Vagina (tissue), 2 donors: ENCODE measurements around the gene ZNF436. TPM values are rescaled to one million over a fixed set of nuclear protein-coding genes. Genes with fewer than 3 reads are reported as not detected.
"Not testable (repeated sequence)": the region's sequence is repeated elsewhere in the genome, so short reads cannot be mapped to it uniquely, and the experiment has no call there.

Source experiments
- DNase-seq, 2 donors: peaks; one replicate each; pipeline ENCODE4 v3.0.0-alpha.2; 2017; ENCODE audit errors: extremely low spot score in 2 of 2
- H3K27ac ChIP-seq: fragments of 200-600 bp; sonication (generic); one replicate; pipeline ENCODE4 v1.5.1; 2019
- H3K27me3 ChIP-seq: fragments of 200-600 bp; sonication (generic); one replicate; pipeline ENCODE4 v1.5.1; 2019
- H3K36me3 ChIP-seq, 2 donors: fragments of 200-600 bp; sonication (generic); one replicate each; pipeline ENCODE4 v1.5.1; 2017 to 2019
- H3K4me1 ChIP-seq: fragments of 200-600 bp; sonication (generic); one replicate; pipeline ENCODE4 v1.5.1; 2019
- H3K4me3 ChIP-seq, 2 donors: fragments of 200-600 bp; sonication (generic); 1 replicate in 1 of 2; 2 replicates in 1 of 2; pipeline ENCODE4 v1.5.1; 2016 to 2019
- H3K9me3 ChIP-seq: fragments of 200-600 bp; sonication (generic); one replicate; pipeline ENCODE4 v1.5.1; 2019
- CTCF ChIP-seq, 3 experiments: fragments of 450-650 bp in 2 of 3; fragments of 200-600 bp in 1 of 3; sonication (generic) in 1 of 3; IDR thresholded peaks; one replicate each; pipeline ENCODE4 v1.5.1; 2017 to 2019; ENCODE audit warnings: antibody characterized with exemption in 3 of 3, mild to moderate bottlenecking in 2 of 3, moderate library complexity in 2 of 3
- POLR2A ChIP-seq, 2 donors: fragments of 450-650 bp; IDR thresholded peaks; one replicate each; pipeline ENCODE4 v1.6.1; 2017; ENCODE audit warnings: antibody characterized with exemption in 2 of 2, mild to moderate bottlenecking in 2 of 2, moderate library complexity in 2 of 2
- POLR2AphosphoS5 ChIP-seq, 2 donors: sonication (generic); formaldehyde crosslinking; IDR thresholded peaks; one replicate each; pipeline ENCODE4 v1.9.0; 2017; ENCODE audit warnings: antibody characterized with exemption in 2 of 2, mild to moderate bottlenecking in 2 of 2, low read depth in 1 of 2; ENCODE audit not compliant: insufficient read depth in 1 of 2
- intact Hi-C: fragments of 100-400 bp; cut with DNase I; formaldehyde crosslinking; loops from one replicate; pipeline ENCODE4 v1.15.1; 2023
- total RNA-seq: library from RNA; depleted of rRNA; stranded (reverse); fragments of >200 nt; gene quantifications from one replicate; pipeline ENCODE4 v1.2.3, GENCODE V29; 2016

ZNF436 gene
- total RNA-seq, 1 donor from 2014 or later: 20.9 TPM

- no peaks in the 10 kb centered on the region for H3K9me3 ChIP-seq
- TF ChIP-seq POLR2A (IDR thresholded peaks at IDR 0.05) (no peak), CTCF (IDR thresholded peaks at IDR 0.05) (no peak), POLR2AphosphoS5 (IDR thresholded peaks at IDR 0.05; ENCODE audit: insufficient read depth in 1 of 2, low read depth in 1 of 2) (no peak)
- DNase-seq: no peak
- H3K27ac ChIP-seq: peak overlapping the region; percentile 52
- no peaks in the 10 kb centered on the region for H3K27me3 ChIP-seq
- no peak overlapping the region for H3K4me3 ChIP-seq
- peaks cover 22% of the 10 kb centered on the region for H3K4me1 ChIP-seq
- intact Hi-C loops: no loop called here
- H3K36me3 ChIP-seq: peaks cover 4 to 52% of the 10 kb centered on the region in 2 donors
Observed at GRCh38 chr1:23331713-23332112, 37.9 kb downstream of the ZNF436 start.

GRCh38 chr1:23330846-23331245, 38.8 kb downstream of the ZNF436 start:
- Histone ChIP-seq H3K4me3 (no peak overlapping the region), H3K27ac (peak overlapping the region; percentile 27), H3K4me1 (peaks cover 22% of the 10 kb centered on the region), H3K36me3 (peaks cover 4 to 49% of the 10 kb centered on the region in 2 donors), H3K27me3 (no peaks in the 10 kb centered on the region), H3K9me3 (no peaks in the 10 kb centered on the region)
- DNase-seq: no peak
- peak in 1 of 2 donors; percentile 12 for TF ChIP-seq POLR2AphosphoS5 (IDR thresholded peaks at IDR 0.05; ENCODE audit: insufficient read depth in 1 of 2, low read depth in 1 of 2)
- TF ChIP-seq CTCF (IDR thresholded peaks at IDR 0.05): no peak
- intact Hi-C loops: no loop called here

GRCh38 chr1:23325393-23325792, 44.2 kb downstream of the ZNF436 start:
- Histone ChIP-seq H3K27me3 (no peaks in the 10 kb centered on the region), H3K4me1 (peaks cover 20% of the 10 kb centered on the region), H3K9me3 (no peaks in the 10 kb centered on the region), H3K27ac (no peak overlapping the region), H3K36me3 (peaks cover 4 to 38% of the 10 kb centered on the region in 2 donors), H3K4me3 (no peak overlapping the region)
- TF ChIP-seq POLR2A (IDR thresholded peaks at IDR 0.05) (no peak), POLR2AphosphoS5 (IDR thresholded peaks at IDR 0.05; ENCODE audit: insufficient read depth in 1 of 2, low read depth in 1 of 2) (no peak), CTCF (IDR thresholded peaks at IDR 0.05) (no peak)
- DNase-seq: no peak
- intact Hi-C loops: no loop called here

- DNase-seq: no peak
- Histone ChIP-seq H3K4me3 (no peak overlapping the region), H3K9me3 (no peaks in the 10 kb centered on the region), H3K4me1 (no peaks in the 10 kb centered on the region), H3K36me3 (peaks cover 0 to 44% of the 10 kb centered on the region in 2 donors), H3K27me3 (no peaks in the 10 kb centered on the region), H3K27ac (no peak overlapping the region)
- intact Hi-C loops: loop anchor here (1.0 kb wide), 1 partner anchor 9 kb away; no protein-coding TSS in a partner anchor
- no peak for TF ChIP-seq CTCF (IDR thresholded peaks at IDR 0.05)
- TF ChIP-seq POLR2A (IDR thresholded peaks at IDR 0.05): no peak
- TF ChIP-seq POLR2AphosphoS5 (IDR thresholded peaks at IDR 0.05; ENCODE audit: insufficient read depth in 1 of 2, low read depth in 1 of 2): no peak
Observed at GRCh38 chr1:23322770-23323169, 46.9 kb downstream of the ZNF436 start.

- peaks cover 0 to 49% of the 10 kb centered on the region in 2 donors for H3K36me3 ChIP-seq
- not testable (repeated sequence) for H3K9me3 ChIP-seq, H3K4me3 ChIP-seq
Observed at GRCh38 chr1:23310280-23310679, 59.4 kb downstream of the ZNF436 start.

More at GRCh38 chr1:23310280-23310679, 59.4 kb downstream of the ZNF436 start:
- H3K27me3 ChIP-seq, DNase-seq, intact Hi-C loops, H3K27ac ChIP-seq, H3K4me1 ChIP-seq: not testable (repeated sequence)

Other genes starting within 250 kb of the ZNF436 start
- gene LUZP1, start 201.0 kb downstream of the ZNF436 start, total RNA-seq: 23.8 TPM
- not detected for gene HTR1D, start 152.3 kb downstream of the ZNF436 start, total RNA-seq
- 64.3 TPM for gene HNRNPR, start 25.6 kb downstream of the ZNF436 start, total RNA-seq
- gene TCEA3, start 54.9 kb upstream of the ZNF436 start, total RNA-seq: 26.5 TPM
- 79.1 TPM for gene ASAP3, start 114.3 kb upstream of the ZNF436 start, total RNA-seq
- gene E2F2, start 161.4 kb upstream of the ZNF436 start, total RNA-seq: 2.9 TPM
- gene ID3, start 189.7 kb upstream of the ZNF436 start, total RNA-seq: 358 TPM